HG03460 (cell line): ENCODE results near the gene GYPB.
"Not testable (repeated sequence)": the region's sequence is repeated elsewhere in the genome, so short reads cannot be mapped to it uniquely, and the experiment has no call there.

ENCODE experiments used
- ATAC-seq: cut with Tn5 transposase; IDR thresholded peaks from one replicate; pipeline ENCODE4 v1.9.1; 2021; ENCODE audit not compliant: unreplicated experiment

GYPB gene

GRCh38 chr4:144016057-144016605 lies 3.0 kb downstream of the GYPB start:
- not testable (repeated sequence) for ATAC-seq

- no peak for ATAC-seq
Observed at GRCh38 chr4:144014808-144015207, 4.4 kb downstream of the GYPB start.

- not testable (repeated sequence) for ATAC-seq
Observed at GRCh38 chr4:144008602-144009001, 10.6 kb downstream of the GYPB start.

DNA sequence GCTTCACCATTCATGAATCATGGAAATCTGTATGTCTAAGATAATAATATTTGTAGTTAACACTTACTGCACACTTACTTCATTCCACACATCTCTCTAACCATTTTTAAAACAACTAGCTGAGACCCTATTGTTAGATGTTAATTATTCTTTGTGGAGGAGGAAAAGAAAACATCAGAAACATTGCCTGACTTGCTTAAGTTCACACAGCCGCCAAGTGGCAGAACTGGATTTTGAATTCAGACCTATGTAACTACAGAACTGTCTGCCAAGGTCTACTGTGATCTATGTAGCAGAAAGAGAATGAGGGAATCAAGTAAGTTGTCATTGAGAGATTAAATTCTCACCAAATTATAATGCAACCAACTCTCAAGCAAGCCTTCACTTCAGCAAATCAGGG lies 11.2 kb downstream of the GYPB start:
- ATAC-seq, result not testable (repeated sequence)

GRCh38 chr4:144006200-144006803 lies 12.9 kb downstream of the GYPB start:
- not testable (repeated sequence) for ATAC-seq

DNA sequence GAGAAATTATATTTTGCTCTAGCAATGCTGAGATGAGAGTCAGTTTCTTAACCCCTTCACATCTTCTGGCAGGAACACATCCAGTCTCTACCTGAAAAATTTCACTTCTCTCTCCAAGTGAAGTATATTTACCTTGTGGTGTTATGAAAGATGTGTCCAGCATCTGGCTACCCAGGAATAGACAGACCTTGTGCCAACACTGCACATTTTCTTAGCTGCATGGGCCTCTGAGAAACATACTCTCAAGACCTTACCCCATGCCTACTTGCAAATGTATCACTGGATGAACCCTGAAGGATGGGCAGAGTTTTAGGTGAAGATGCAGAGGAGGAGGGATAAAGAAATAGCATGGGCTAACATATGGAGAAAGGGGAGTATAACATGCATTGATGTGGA lies 13.6 kb downstream of the GYPB start:
- ATAC-seq, result not testable (repeated sequence)

GRCh38 chr4:144004868-144005557 lies 14.2 kb downstream of the GYPB start:
- not testable (repeated sequence) for ATAC-seq

- not testable (repeated sequence) for ATAC-seq
Observed at GRCh38 chr4:144003890-144004265, 15.3 kb downstream of the GYPB start.

GRCh38 chr4:144003205-144003889 lies 15.8 kb downstream of the GYPB start:
- ATAC-seq, result not testable (repeated sequence)

- ATAC-seq, result not testable (repeated sequence)
Observed at GRCh38 chr4:144000331-144000995, 18.7 kb downstream of the GYPB start.

DNA sequence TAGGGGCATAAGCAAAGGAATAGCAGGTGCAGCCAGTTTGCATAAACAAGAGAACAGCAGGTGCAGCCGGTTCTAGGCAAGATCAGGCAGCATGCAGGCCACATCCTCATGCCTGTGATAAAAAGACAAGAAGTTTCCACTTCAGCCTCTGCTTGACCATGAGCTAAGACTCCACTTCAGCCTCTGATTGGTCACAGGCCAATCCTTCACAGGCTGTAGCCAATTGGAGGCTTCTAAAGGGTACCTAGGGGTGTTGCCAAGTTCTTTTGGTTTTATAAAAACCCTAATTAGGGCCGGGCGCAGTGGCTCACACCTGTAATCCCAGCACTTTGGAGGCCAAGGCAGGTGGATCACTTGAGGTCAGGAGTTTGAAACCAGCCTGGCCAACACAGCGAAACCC lies 23.0 kb downstream of the GYPB start:
- ATAC-seq, result not testable (repeated sequence)

DNA sequence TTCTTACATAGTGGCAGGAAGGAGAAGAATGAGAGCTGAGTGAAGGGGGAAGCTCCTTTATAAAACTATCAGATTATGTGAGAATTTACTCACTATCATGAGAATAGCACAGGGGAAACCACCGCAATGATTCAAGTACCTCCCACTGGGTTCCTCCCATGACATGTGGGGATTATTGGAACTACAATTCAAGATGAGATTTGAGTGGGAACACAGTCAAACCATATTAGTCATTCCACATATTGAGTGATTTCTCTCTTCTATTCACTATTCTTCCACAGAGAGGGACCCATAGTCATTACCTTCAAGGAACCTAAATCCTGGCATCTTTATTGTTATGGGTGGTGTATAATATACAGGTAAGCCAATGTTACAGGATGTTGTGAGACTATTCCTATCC lies 27.4 kb downstream of the GYPB start:
- ATAC-seq, result not testable (repeated sequence)

- ATAC-seq, result not testable (repeated sequence)
Observed at GRCh38 chr4:143990717-143991116, 28.5 kb downstream of the GYPB start.

DNA sequence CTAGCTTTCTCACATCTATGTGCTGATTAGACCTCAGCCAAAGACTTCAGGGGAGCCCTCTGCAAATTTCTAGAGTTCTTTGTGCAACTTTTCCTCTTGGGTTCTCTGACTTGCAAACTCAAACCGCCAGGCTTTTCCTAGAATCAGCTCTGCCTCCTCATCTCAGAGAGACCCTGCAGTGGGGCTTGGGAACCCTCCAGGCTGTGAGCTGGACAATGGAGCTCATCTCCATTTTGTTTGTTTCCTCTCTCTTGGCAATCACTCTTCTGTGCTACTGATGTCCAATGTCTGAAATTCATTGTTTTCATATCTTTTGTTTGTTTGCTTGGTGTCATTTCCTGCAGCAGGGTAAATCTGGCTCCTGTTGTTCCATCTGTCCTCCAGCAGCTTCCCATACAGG lies 33.0 kb downstream of the GYPB start:
- no peak for ATAC-seq

GRCh38 chr4:143980776-143981175 lies 38.4 kb downstream of the GYPB start:
- not testable (repeated sequence) for ATAC-seq

DNA sequence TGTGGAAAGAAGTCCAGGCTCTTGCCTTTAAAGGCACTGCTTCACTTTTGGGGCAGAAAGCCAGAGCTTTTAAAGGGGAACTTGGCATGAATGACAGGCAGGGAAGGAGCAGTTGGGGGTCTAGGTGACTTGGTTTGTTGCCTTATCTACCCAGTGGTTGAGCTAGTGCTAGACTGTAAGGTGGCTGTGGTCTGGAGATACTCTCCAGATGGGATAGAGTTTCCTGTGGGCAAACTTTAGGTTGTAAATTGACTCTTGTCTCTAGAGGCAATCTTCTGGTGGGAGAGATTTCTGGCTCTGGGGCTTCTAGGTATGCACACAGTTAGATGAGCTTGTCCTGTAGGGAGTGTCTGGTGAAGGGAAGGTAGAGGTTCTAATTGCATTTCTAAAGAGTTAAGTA lies 43.7 kb downstream of the GYPB start:
- not testable (repeated sequence) for ATAC-seq

DNA sequence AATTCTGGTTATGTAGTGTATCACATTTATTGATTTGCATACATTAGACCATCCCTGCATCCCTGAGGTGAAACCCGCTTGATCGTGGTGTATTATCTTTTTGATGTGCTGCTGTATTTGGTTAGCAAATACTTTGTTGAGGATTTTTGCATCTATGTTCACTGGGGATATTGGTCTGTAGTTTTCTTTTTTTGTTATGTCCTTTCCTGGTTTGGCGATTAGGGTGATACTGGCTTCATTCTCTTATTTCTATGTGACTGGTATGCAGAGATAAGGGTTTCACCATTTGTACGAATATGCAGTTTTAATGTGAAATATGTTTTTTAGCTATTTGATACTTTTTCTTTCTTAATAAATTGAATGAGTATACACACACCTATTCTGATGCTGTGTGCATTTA lies 45.2 kb downstream of the GYPB start:
- not testable (repeated sequence) for ATAC-seq

DNA sequence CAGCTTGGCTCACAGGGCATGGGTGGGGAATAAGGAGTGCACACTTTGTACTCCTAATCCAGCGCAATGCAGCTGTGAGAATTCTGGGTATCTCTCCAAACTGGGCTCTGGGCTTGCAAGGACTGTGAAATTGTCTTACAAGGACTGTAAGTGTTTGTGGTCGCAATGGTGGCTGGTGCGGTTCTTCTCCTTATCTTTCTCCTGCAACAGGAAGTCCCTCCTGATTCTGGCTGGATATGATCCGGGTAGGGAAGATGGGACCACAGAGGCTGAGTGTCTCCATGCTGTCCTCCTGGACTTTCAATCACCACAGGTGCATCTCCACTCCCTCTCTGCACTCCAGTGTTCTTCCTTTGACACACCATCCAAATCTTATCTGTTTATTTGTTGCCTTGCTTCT lies 58.1 kb downstream of the GYPB start:
- no peak for ATAC-seq

GRCh38 chr4:143955306-143955705 lies 63.9 kb downstream of the GYPB start:
- ATAC-seq, result not testable (repeated sequence)

DNA sequence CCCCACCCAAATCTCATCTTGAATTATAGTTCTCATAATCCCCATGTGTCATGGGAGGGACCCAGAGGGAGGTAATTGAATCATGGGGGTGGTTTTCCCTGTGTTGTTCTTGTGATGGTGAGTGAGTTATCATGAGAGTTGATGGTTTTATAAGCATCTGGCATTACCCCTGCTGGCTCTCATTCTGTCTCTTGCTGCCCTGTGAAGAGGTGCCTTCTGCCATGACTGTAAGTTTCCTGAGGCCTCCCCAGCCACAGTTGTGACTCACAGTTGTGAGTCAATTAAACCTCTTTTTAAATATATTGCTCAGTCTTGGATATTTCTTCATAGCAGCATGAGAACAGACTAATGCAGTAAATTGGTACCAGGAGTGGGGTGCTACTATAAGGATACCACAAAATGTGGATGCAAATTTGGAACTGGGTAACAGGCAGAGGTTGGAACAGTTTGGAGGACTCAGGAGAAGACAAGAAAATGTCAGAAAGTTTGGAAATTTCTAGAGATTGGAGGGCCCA lies 67.7 kb downstream of the GYPB start:
- ATAC-seq, result not testable (repeated sequence)

- ATAC-seq, result not testable (repeated sequence)
Observed at GRCh38 chr4:143950967-143951366, 68.2 kb downstream of the GYPB start.
